Activated B cell treated with CpG ODN at 0.5 μM for 24 hours (primary cell): ENCODE measurements around the gene PLA2G6. TPM values are rescaled to one million over a fixed set of nuclear protein-coding genes. Genes with fewer than 3 reads are reported as not detected.

ENCODE experiments used
- ATAC-seq: fragments of 200-7000 bp; cut with Tn5 transposase; one replicate; pipeline ENCODE4 v1.10.0; 2021; ENCODE audit warnings: low read depth, mild to moderate bottlenecking, moderate library complexity
- CTCF ChIA-PET: fragments of 350-600 bp; sonication (Branson Sonifier 250); formaldehyde crosslinking; loops from one replicate; lab custom pipeline; 2021; ENCODE audit warnings: antibody characterized with exemption; lab: Charles Lee
- POLR2A ChIA-PET: fragments of 350-600 bp; sonication (Branson Sonifier 250); formaldehyde crosslinking; loops from one replicate; lab custom pipeline; 2021; ENCODE audit warnings: antibody characterized with exemption; lab: Charles Lee
- DNase-seq: peaks from one replicate; pipeline ENCODE4 v3.0.0; 2022
- H3K27ac Mint-ChIP-seq: one replicate; pipeline ENCODE4 v1.8.0; 2020; ENCODE audit warnings: mixed read lengths
- H3K27me3 Mint-ChIP-seq: one replicate; pipeline ENCODE4 v1.8.0; 2021; ENCODE audit warnings: mixed read lengths
- H3K36me3 Mint-ChIP-seq: one replicate; pipeline ENCODE4 v1.8.0; 2021; ENCODE audit warnings: low read depth, mixed read lengths
- H3K4me1 Mint-ChIP-seq: one replicate; pipeline ENCODE4 v1.8.0; 2021; ENCODE audit warnings: mixed read lengths
- H3K4me3 Mint-ChIP-seq: one replicate; pipeline ENCODE4 v1.8.0; 2020; ENCODE audit warnings: mild to moderate bottlenecking, mixed read lengths
- H3K9me3 Mint-ChIP-seq: one replicate; pipeline ENCODE4 v1.8.0; 2020; ENCODE audit warnings: mixed read lengths
- CTCF ChIP-seq: fragments of 200-600 bp; IDR thresholded peaks from one replicate; pipeline ENCODE4 v1.8.0; 2022; ENCODE audit warnings: antibody characterized with exemption, mild to moderate bottlenecking
- intact Hi-C: fragments of 100-400 bp; cut with micrococcal nuclease; formaldehyde crosslinking; loops from one replicate; pipeline ENCODE4 v1.15.1; 2024
- total RNA-seq: library from RNA; stranded (reverse); gene quantifications from 2 replicates; pipeline ENCODE4 v1.2.3, GENCODE V29; 2022

PLA2G6 gene
- total RNA-seq, 1 donor from 2014 or later, result 64.0 TPM

- ATAC-seq (no peak), DNase-seq (no peak)
- CTCF ChIA-PET, result no interaction called here
- POLR2A ChIA-PET, result interaction anchor here (0.7 kb wide), 1 partner anchor 1341 kb away, joined by 10 read pairs; no protein-coding TSS in a partner anchor
- intact Hi-C loops, result no loop called here
- Mint-ChIP-seq H3K4me1 (peaks cover 3% of the 10 kb centered on the region), H3K9me3 (no peaks in the 10 kb centered on the region), H3K36me3 (no peaks in the 10 kb centered on the region), H3K27ac (no peak overlapping the region), H3K27me3 (peaks cover 23% of the 10 kb centered on the region), H3K4me3 (no peak overlapping the region)
- no peak for TF ChIP-seq CTCF
Measured at GRCh38 chr22:38190581-38190980, 9.0 kb upstream of the PLA2G6 start.

- no peaks in the 10 kb centered on the region for H3K9me3 Mint-ChIP-seq
- no peak overlapping the region for H3K4me3 Mint-ChIP-seq
- DNase-seq (no peak), ATAC-seq (no peak)
- intact Hi-C loops, result no loop called here
- peaks cover 23% of the 10 kb centered on the region for H3K27me3 Mint-ChIP-seq
- no peaks in the 10 kb centered on the region for H3K36me3 Mint-ChIP-seq
- TF ChIP-seq CTCF, result no peak
- no peak overlapping the region for H3K27ac Mint-ChIP-seq
- no peaks in the 10 kb centered on the region for H3K4me1 Mint-ChIP-seq
- ChIA-PET POLR2A (interaction anchor here (1.5 kb wide), 1 partner anchor 13 kb away, joined by 3 read pairs; the partner anchor contains the start of gene MAFF), CTCF (no interaction called here)
Measured at GRCh38 chr22:38189104-38189503, 7.5 kb upstream of the PLA2G6 start.

- H3K9me3 Mint-ChIP-seq, result no peaks in the 10 kb centered on the region
- peaks cover 20% of the 10 kb centered on the region for H3K27me3 Mint-ChIP-seq
- no peaks in the 10 kb centered on the region for H3K36me3 Mint-ChIP-seq
- CTCF ChIA-PET, result no interaction called here
- TF ChIP-seq CTCF, result no peak
- ATAC-seq (no peak), DNase-seq (no peak)
- no peak overlapping the region for H3K27ac Mint-ChIP-seq
- POLR2A ChIA-PET, result interaction anchor here (0.6 kb wide), 1 partner anchor 8 kb away, joined by 9 read pairs; no protein-coding TSS in a partner anchor
- no peak overlapping the region for H3K4me3 Mint-ChIP-seq
- intact Hi-C loops, result no loop called here
- no peaks in the 10 kb centered on the region for H3K4me1 Mint-ChIP-seq
Measured at GRCh38 chr22:38187413-38188212, 6.0 kb upstream of the PLA2G6 start.

GRCh38 chr22:38186429-38186828 is 4.8 kb upstream of the PLA2G6 start:
- peaks cover 7% of the 10 kb centered on the region for H3K4me1 Mint-ChIP-seq
- TF ChIP-seq CTCF, result no peak
- no peak for ATAC-seq
- intact Hi-C loops, result no loop called here
- POLR2A ChIA-PET, result interaction anchor here (1.0 kb wide), 1 partner anchor 10 kb away, joined by 3 read pairs; no protein-coding TSS in a partner anchor
- CTCF ChIA-PET, result no interaction called here
- no peak overlapping the region for H3K4me3 Mint-ChIP-seq
- no peak overlapping the region for H3K27ac Mint-ChIP-seq
- H3K36me3 Mint-ChIP-seq, result peaks cover 3% of the 10 kb centered on the region
- H3K27me3 Mint-ChIP-seq, result peaks cover 11% of the 10 kb centered on the region
- no peak for DNase-seq
- H3K9me3 Mint-ChIP-seq, result no peaks in the 10 kb centered on the region

GRCh38 chr22:38184788-38185187 is 3.2 kb upstream of the PLA2G6 start:
- intact Hi-C loops, result no loop called here
- Mint-ChIP-seq H3K27ac (no peak overlapping the region), H3K4me3 (no peak overlapping the region), H3K9me3 (no peaks in the 10 kb centered on the region), H3K4me1 (peaks cover 23% of the 10 kb centered on the region), H3K27me3 (peaks cover 9% of the 10 kb centered on the region), H3K36me3 (peaks cover 4% of the 10 kb centered on the region)
- no peak for ATAC-seq
- DNase-seq, result no peak
- no peak for TF ChIP-seq CTCF
- ChIA-PET CTCF (no interaction called here), POLR2A (interaction anchor here (1.4 kb wide), 1 partner anchor 17 kb away, joined by 3 read pairs; the partner anchor contains the start of gene MAFF)
